ENCODE measurements around the gene SRSF11.

GRCh38 chr1:70190180-70190579 is 31.0 kb upstream of the SRSF11 start:
- TF ChIP-seq CTCF (IDR thresholded peaks at IDR 0.05) (no peak), POLR2A (IDR thresholded peaks at IDR 0.05) (no peak)
